ENCODE results near the gene KRTAP22-2.

The KRTAP22-2 gene

GRCh38 chr21:30598802-30599201 is 8.6 kb upstream of the KRTAP22-2 start, which contains the start of gene KRTAP6-2:
TSS of gene KRTAP6-2 (minus strand) at chr21:30598902. CDS start at chr21:30598874, 28 bp downstream.
- Histone ChIP-seq H3K9me3 (ENCODE audit: control insufficient read depth, insufficient read depth, low read length) (no peaks in the 10 kb centered on the region), H3K36me3 (ENCODE audit: insufficient read depth, low read length) (no peaks in the 10 kb centered on the region), H3K9ac (ENCODE audit: low read depth, low read length) (no peak within 1 kb of the TSS), H3K4me1 (ENCODE audit: insufficient read depth, low read length) (no peaks in the 10 kb centered on the region)

DNA sequence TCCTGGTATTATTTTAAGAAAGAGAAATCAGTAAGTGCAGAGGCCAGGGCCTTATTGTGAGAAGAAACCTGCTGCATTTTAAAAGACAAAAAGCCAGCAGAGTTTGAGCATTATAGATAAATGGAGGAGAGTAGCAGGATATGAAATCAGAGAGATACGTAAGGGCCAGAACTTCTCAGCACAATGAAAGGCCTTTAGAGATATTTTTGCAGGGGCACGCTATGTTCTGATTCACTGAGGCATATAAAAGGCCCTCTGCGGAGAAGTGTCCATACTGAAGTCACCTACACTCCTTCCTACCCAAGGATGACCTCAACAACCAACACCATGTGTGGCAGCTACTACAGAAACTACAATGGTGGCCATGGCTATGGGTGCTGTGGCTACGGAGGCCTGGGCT is 1.9 kb upstream of the KRTAP22-2 start, which contains the start of gene KRTAP6-3:
Gene KRTAP6-3 (plus strand): TSS at position 301 of the 400 bp plus-strand sequence. CDS start 6 bp downstream, at position 307.
- H3K36me3 ChIP-seq (ENCODE audit: insufficient read depth, low read length): no peaks in the 10 kb centered on the region
- H3K9ac ChIP-seq (ENCODE audit: low read depth, low read length): no peak within 1 kb of the TSS
- no peaks in the 10 kb centered on the region for H3K4me1 ChIP-seq (ENCODE audit: insufficient read depth, low read length)
- H3K9me3 ChIP-seq (ENCODE audit: control insufficient read depth, insufficient read depth, low read length): no peaks in the 10 kb centered on the region

DNA sequence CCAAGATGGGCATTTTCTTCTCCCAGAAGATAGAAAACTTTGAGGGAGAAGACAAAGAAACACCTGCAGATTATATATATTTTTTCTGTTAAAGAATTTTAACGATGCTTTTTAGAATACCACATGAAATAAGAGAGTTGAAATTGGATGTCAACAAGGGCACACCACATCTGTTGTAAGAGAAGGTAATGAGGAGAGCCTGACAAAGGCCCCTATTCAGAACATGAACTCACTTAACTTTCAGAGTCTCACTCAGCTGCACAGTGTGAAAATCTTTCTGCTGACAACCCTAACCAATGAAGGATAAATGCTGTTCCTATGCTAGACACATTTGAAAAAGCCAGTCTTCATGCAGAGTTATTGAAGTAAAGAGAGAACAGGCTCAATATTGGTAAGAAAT is 7.3 kb downstream of the KRTAP22-2 start:
- Histone ChIP-seq H3K4me1 (ENCODE audit: insufficient read depth, low read length) (no peaks in the 10 kb centered on the region), H3K9me3 (ENCODE audit: control insufficient read depth, insufficient read depth, low read length) (no peaks in the 10 kb centered on the region)

GRCh38 chr21:30580132-30580531 is 10.1 kb downstream of the KRTAP22-2 start:
- Histone ChIP-seq H3K9ac (ENCODE audit: low read depth, low read length) (no peak overlapping the region), H3K9me3 (ENCODE audit: control insufficient read depth, insufficient read depth, low read length) (no peaks in the 10 kb centered on the region), H3K36me3 (ENCODE audit: insufficient read depth, low read length) (no peaks in the 10 kb centered on the region), H3K4me1 (ENCODE audit: insufficient read depth, low read length) (no peaks in the 10 kb centered on the region)

More for the DNA sequence above, 7.3 kb downstream of the KRTAP22-2 start:
- H3K9ac ChIP-seq (ENCODE audit: low read depth, low read length): no peak overlapping the region
- no peaks in the 10 kb centered on the region for H3K36me3 ChIP-seq (ENCODE audit: insufficient read depth, low read length)

DNA sequence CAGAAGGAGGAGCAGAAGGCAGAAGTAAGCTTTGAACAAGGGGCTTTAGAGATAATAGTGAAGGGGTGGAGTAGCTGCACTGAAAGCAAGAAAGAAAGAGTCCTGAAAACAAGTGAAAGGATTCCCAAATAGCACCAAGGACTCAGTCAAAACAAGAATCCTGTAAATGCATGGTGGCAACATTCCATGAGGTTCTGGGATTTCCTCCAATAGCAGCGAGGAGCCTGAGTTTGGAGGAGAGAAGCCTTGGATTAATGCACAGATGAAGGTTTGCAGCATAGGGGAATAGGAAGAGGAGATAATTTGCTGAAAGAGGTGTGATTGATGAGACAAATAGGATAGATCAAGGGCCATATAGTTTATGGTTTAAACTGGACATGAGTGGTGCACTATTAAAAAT is 10.9 kb downstream of the KRTAP22-2 start:
- H3K4me1 ChIP-seq (ENCODE audit: insufficient read depth, low read length): no peaks in the 10 kb centered on the region
- H3K9ac ChIP-seq (ENCODE audit: low read depth, low read length): no peak overlapping the region
- H3K36me3 ChIP-seq (ENCODE audit: insufficient read depth, low read length): no peaks in the 10 kb centered on the region
- H3K9me3 ChIP-seq (ENCODE audit: control insufficient read depth, insufficient read depth, low read length): no peaks in the 10 kb centered on the region

- Histone ChIP-seq H3K4me1 (ENCODE audit: insufficient read depth, low read length) (no peaks in the 10 kb centered on the region), H3K36me3 (ENCODE audit: insufficient read depth, low read length) (no peaks in the 10 kb centered on the region), H3K9ac (ENCODE audit: low read depth, low read length) (no peak overlapping the region), H3K9me3 (ENCODE audit: control insufficient read depth, insufficient read depth, low read length) (no peaks in the 10 kb centered on the region; the same call in 1 of the 2 replicates)
These were observed 12.4 kb downstream of the KRTAP22-2 start for GRCh38 chr21:30577766-30578165.

- no peaks in the 10 kb centered on the region for H3K9me3 ChIP-seq (ENCODE audit: control insufficient read depth, insufficient read depth, low read length)
- no peaks in the 10 kb centered on the region for H3K4me1 ChIP-seq (ENCODE audit: insufficient read depth, low read length)
- no peak overlapping the region for H3K9ac ChIP-seq (ENCODE audit: low read depth, low read length)
- no peaks in the 10 kb centered on the region for H3K36me3 ChIP-seq (ENCODE audit: insufficient read depth, low read length)
These were observed 22.6 kb downstream of the KRTAP22-2 start for GRCh38 chr21:30567617-30568016.

- no peaks in the 10 kb centered on the region for H3K4me1 ChIP-seq (ENCODE audit: insufficient read depth, low read length)
- H3K36me3 ChIP-seq (ENCODE audit: insufficient read depth, low read length): no peaks in the 10 kb centered on the region
- no peaks in the 10 kb centered on the region for H3K9me3 ChIP-seq (ENCODE audit: control insufficient read depth, insufficient read depth, low read length)
- H3K9ac ChIP-seq (ENCODE audit: low read depth, low read length): no peak overlapping the region
These were observed 26.6 kb downstream of the KRTAP22-2 start for GRCh38 chr21:30563630-30564029.

- H3K36me3 ChIP-seq (ENCODE audit: insufficient read depth, low read length): no peaks in the 10 kb centered on the region
- H3K4me1 ChIP-seq (ENCODE audit: insufficient read depth, low read length): no peaks in the 10 kb centered on the region
These were observed 27.1 kb downstream of the KRTAP22-2 start for GRCh38 chr21:30563072-30563471.

DNA sequence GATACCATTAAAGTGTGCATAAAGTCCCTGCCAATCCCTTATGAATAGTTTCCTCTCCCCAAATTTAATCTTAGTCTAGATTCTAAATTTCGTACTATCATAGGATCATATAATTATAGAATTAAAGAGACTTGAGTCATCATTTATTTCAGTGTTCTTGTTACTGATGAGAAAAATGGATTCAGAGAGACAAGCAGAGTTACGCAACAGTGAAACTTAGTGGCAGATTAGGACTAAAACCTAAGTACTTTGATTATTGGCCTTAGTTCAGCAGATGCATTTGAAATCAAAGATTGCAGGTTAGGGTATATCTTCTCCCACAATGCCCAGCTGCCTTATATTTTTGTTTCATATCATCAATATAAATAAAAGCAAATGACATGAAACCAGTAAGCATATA is 28.2 kb downstream of the KRTAP22-2 start:
- Histone ChIP-seq H3K9me3 (ENCODE audit: control insufficient read depth, insufficient read depth, low read length) (no peaks in the 10 kb centered on the region), H3K36me3 (ENCODE audit: insufficient read depth, low read length) (no peaks in the 10 kb centered on the region), H3K9ac (ENCODE audit: low read depth, low read length) (no peak overlapping the region), H3K4me1 (ENCODE audit: insufficient read depth, low read length) (no peaks in the 10 kb centered on the region)

More at GRCh38 chr21:30563072-30563471, 27.1 kb downstream of the KRTAP22-2 start:
- H3K9ac ChIP-seq (ENCODE audit: low read depth, low read length): no peak overlapping the region
- H3K9me3 ChIP-seq (ENCODE audit: control insufficient read depth, insufficient read depth, low read length): no peaks in the 10 kb centered on the region

GRCh38 chr21:30561264-30561895 is 28.8 kb downstream of the KRTAP22-2 start, which contains the start of gene KRTAP19-7:
TSS of gene KRTAP19-7 (minus strand) at chr21:30561314. CDS start at chr21:30561289, 25 bp downstream.
- Histone ChIP-seq H3K36me3 (ENCODE audit: insufficient read depth, low read length) (no peaks in the 10 kb centered on the region), H3K9me3 (ENCODE audit: control insufficient read depth, insufficient read depth, low read length) (no peaks in the 10 kb centered on the region), H3K4me1 (ENCODE audit: insufficient read depth, low read length) (no peaks in the 10 kb centered on the region), H3K9ac (ENCODE audit: low read depth, low read length) (no peak within 1 kb of the TSS)

DNA sequence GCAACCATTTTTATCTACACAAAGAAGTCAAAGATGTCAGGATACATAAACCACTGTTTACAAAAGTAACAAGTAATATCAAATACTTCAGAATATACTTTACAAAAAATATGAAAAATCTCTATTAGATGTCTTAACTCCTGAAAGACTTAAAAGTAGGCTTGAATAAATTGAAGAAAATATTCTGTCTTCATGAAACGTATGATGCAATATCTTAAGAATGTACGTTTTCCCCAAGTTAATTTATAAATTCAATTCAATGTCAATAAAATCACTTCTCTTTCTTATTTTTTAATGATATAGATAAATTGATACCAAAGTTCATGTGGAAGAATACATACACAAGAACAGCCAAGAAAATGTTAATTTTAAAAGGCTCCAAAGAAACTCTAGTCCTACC is 35.1 kb downstream of the KRTAP22-2 start:
- Histone ChIP-seq H3K36me3 (ENCODE audit: insufficient read depth, low read length) (no peaks in the 10 kb centered on the region), H3K9me3 (ENCODE audit: control insufficient read depth, insufficient read depth, low read length) (no peaks in the 10 kb centered on the region), H3K9ac (ENCODE audit: low read depth, low read length) (no peak overlapping the region), H3K4me1 (ENCODE audit: insufficient read depth, low read length) (no peaks in the 10 kb centered on the region)

DNA sequence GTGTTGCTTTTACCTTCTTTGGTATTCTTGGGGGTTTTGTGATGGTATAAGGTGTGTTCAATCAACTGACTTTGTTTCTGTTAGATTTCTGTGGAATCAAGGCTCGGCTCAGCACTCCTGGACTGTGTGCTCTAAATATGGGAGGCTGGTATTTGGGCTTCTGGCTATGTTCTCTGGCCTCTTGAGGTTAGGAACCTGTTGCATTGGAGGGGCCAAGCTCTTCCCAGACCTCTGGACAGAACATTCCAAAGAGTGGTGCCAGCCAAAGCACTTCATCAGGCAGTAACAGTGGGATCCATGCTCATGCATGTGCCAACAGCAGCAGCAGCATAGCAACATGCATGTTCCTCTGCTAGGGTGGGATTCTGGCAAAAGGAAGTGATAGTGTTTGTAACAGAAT is 37.4 kb downstream of the KRTAP22-2 start:
- Histone ChIP-seq H3K36me3 (ENCODE audit: insufficient read depth, low read length) (no peaks in the 10 kb centered on the region), H3K9me3 (ENCODE audit: control insufficient read depth, insufficient read depth, low read length) (no peaks in the 10 kb centered on the region), H3K4me1 (ENCODE audit: insufficient read depth, low read length) (no peaks in the 10 kb centered on the region), H3K9ac (ENCODE audit: low read depth, low read length) (no peak overlapping the region)

- Histone ChIP-seq H3K4me1 (ENCODE audit: insufficient read depth, low read length) (no peaks in the 10 kb centered on the region), H3K36me3 (ENCODE audit: insufficient read depth, low read length) (no peaks in the 10 kb centered on the region), H3K9ac (ENCODE audit: low read depth, low read length) (no peak within 1 kb of the TSS), H3K9me3 (ENCODE audit: control insufficient read depth, insufficient read depth, low read length) (no peaks in the 10 kb centered on the region)
These were observed 48.4 kb downstream of the KRTAP22-2 start, which contains the start of gene KRTAP19-6 for GRCh38 chr21:30541764-30542163. TSS of gene KRTAP19-6 (minus strand) at chr21:30541864. CDS start at chr21:30541833, 31 bp downstream.
